ENCODE data around the gene HCN4. TPM values are rescaled to one million over a fixed set of nuclear protein-coding genes. Genes with fewer than 3 reads are reported as not detected.

The HCN4 gene
- total and polyA plus RNA-seq, 2 of the 8 experiments (the other 6 are each of a cell fraction or from before 2014, with no cell fraction given): 3.7 to 8.5 TPM

- no peak overlapping the region for H4K5ac ChIP-seq (ENCODE audit: insufficient read length, low read depth, low read length)
- no peaks in the 10 kb centered on the region for H3K23me2 ChIP-seq (ENCODE audit: low read depth, low read length)
- no peak overlapping the region for H2BK20ac ChIP-seq (ENCODE audit: low read length)
- H3K9ac ChIP-seq (replicated peaks in 1 of 4; ENCODE audit: extremely low read depth in 1 of 4, low read depth in 3 of 4, low read length in 3 of 4): no peak overlapping the region; a peak in 1 of 7 replicates
- no peak overlapping the region for H4K8ac ChIP-seq (ENCODE audit: extremely low read depth, insufficient read depth, low read length)
- peaks cover 0 to 2% of the 10 kb centered on the region in 2 experiments for H4K20me1 ChIP-seq (replicated peaks in 1 of 2; ENCODE audit: control insufficient read depth in 1 of 2, insufficient read depth in 2 of 2, low read length in 2 of 2)
- no peak overlapping the region for H3K18ac ChIP-seq (ENCODE audit: extremely low read depth, low read length)
- no peak overlapping the region; the same call in 1 of the 2 replicates for H2BK5ac ChIP-seq (ENCODE audit: low read depth, low read length)
- no peak overlapping the region for H2BK120ac ChIP-seq (replicated peaks; ENCODE audit: low read depth, low read length)
- no peaks in the 10 kb centered on the region for H3K79me1 ChIP-seq (ENCODE audit: low read depth, low read length)
- WGBS, 2 experiments (ENCODE audit: extremely low coverage in 1 of 2, insufficient coverage in 1 of 2, insufficient read length in 1 of 2, insufficient replicate concordance in 2 of 2, low coverage in 1 of 2, low lambda C conversion rate in 2 of 2, missing lambda C conversion rate in 1 of 2): 81% methylated on average over 6 of the region's 6 CpGs; no CpG with 5 or more reads in 1 of the 2 experiments
- CTCF ChIA-PET (ENCODE audit: partially characterized antibody): interaction anchor here (0.8 to 2.2 kb wide), 3 partner anchors 10 to 221 kb away, joined by 3 to 6 read pairs (median 3); no protein-coding TSS in a partner anchor
- no peak overlapping the region for H4K91ac ChIP-seq (replicated peaks; ENCODE audit: insufficient read length, low read length)
- H3K9me3 ChIP-seq (ENCODE audit: insufficient read depth in 2 of 2, low read depth in 1 of 2, low read length in 1 of 2): no peaks in the 10 kb centered on the region
- H3K23ac ChIP-seq (ENCODE audit: insufficient read length): no peak overlapping the region
- no peak overlapping the region for H3K27ac ChIP-seq (ENCODE audit: low read depth, low read length)
- no peak overlapping the region for H3K4me3 ChIP-seq (ENCODE audit: extremely low read depth in 1 of 4, insufficient read depth in 2 of 4, low read depth in 3 of 4, low read length in 4 of 4)
- H3K36me3 ChIP-seq (ENCODE audit: control insufficient read depth in 2 of 4, insufficient read depth in 4 of 4, low read length in 3 of 4): peaks cover 8 to 22% (median 11%) of the 10 kb centered on the region in 4 experiments; a peak in 7 of 8 replicates
- no peak overlapping the region for H3K56ac ChIP-seq (replicated peaks; ENCODE audit: insufficient read length, low read depth, low read length)
- FAIRE-seq (no peak), DNase-seq (ENCODE audit: low read depth in 1 of 2, low spot score in 2 of 2) (no peak)
- no peaks in the 10 kb centered on the region for H3K79me2 ChIP-seq (ENCODE audit: control insufficient read depth in 1 of 2, insufficient read depth in 2 of 2, low read length in 2 of 2)
- no peak overlapping the region for H3K4me2 ChIP-seq (ENCODE audit: insufficient read depth in 1 of 2, low read depth in 2 of 2, low read length in 2 of 2)
- no peaks in the 10 kb centered on the region for H3K27me3 ChIP-seq (replicated peaks in 1 of 4; ENCODE audit: control insufficient read depth in 3 of 4, extremely low read depth in 1 of 4, insufficient read depth in 3 of 4, low read length in 3 of 4)
- no peak overlapping the region for H2BK15ac ChIP-seq (ENCODE audit: low read length)
- no peak overlapping the region for H2BK12ac ChIP-seq (ENCODE audit: low read depth, low read length)
- no peak overlapping the region for H3K14ac ChIP-seq (ENCODE audit: insufficient read length)
- no peak overlapping the region for H3K4ac ChIP-seq (replicated peaks; ENCODE audit: insufficient read length, low read depth, low read length)
- H2AK5ac ChIP-seq (ENCODE audit: low read depth, low read length): no peak overlapping the region
- no peak overlapping the region for H2AFZ ChIP-seq (ENCODE audit: low read length)
- POLR2A ChIA-PET (ENCODE audit: partially characterized antibody): no interaction called here
- TF ChIP-seq TAF1 (IDR thresholded peaks at IDR 0.05; ENCODE audit: low read depth, low read length) (no peak), FOSL1 (IDR thresholded peaks at IDR 0.05; ENCODE audit: insufficient read depth, low read depth, low read length) (no peak), CBX8 (IDR thresholded peaks at IDR 0.05; ENCODE audit: borderline replicate concordance, low read depth, low read length) (no peak)
- H3K4me1 ChIP-seq (replicated peaks in 1 of 4; ENCODE audit: control insufficient read depth in 3 of 4, insufficient read depth in 4 of 4, low read length in 3 of 4): no peaks in the 10 kb centered on the region
Measured at GRCh38 chr15:73295630-73296286, 73.0 kb downstream of the HCN4 start.
